Effector memory CD4-positive, alpha-beta T cell (primary cell): ENCODE measurements around the gene SMPD1.

Source experiments
- DNase-seq, 3 donors: peaks; one replicate each; pipeline ENCODE4 v3.0.0-alpha.2; 2020
- H3K27ac ChIP-seq: 2 replicates; pipeline ENCODE4 v1.7.0; 2013; ENCODE audit warnings: mild to moderate bottlenecking, low read length, moderate library complexity; ENCODE audit not compliant: insufficient read depth, poor library complexity, severe bottlenecking
- H3K27me3 ChIP-seq: replicated peaks from 2 replicates; pipeline ENCODE4 v1.7.0; 2013; ENCODE audit warnings: mild to moderate bottlenecking, low read length; ENCODE audit not compliant: insufficient read depth, control insufficient read depth, poor library complexity, severe bottlenecking
- H3K36me3 ChIP-seq: 2 replicates; pipeline ENCODE4 v1.7.0; 2013; ENCODE audit warnings: mild to moderate bottlenecking, low read length, moderate library complexity; ENCODE audit not compliant: control insufficient read depth, insufficient read depth
- H3K4me1 ChIP-seq: 2 replicates; pipeline ENCODE4 v1.7.0; 2013; ENCODE audit warnings: low read length, mild to moderate bottlenecking; ENCODE audit not compliant: control insufficient read depth, insufficient read depth, poor library complexity, severe bottlenecking
- H3K4me3 ChIP-seq: 2 replicates; pipeline ENCODE4 v1.7.0; 2013; ENCODE audit warnings: low read length, low read depth, mild to moderate bottlenecking; ENCODE audit not compliant: insufficient read depth, poor library complexity, severe bottlenecking
- H3K9me3 ChIP-seq: 2 replicates; pipeline ENCODE4 v1.7.0; 2013; ENCODE audit warnings: mild to moderate bottlenecking, low read length, moderate library complexity; ENCODE audit not compliant: control insufficient read depth

SMPD1 gene

GRCh38 chr11:6360183-6360582, 30.1 kb upstream of the SMPD1 start:
- no peaks in the 10 kb centered on the region for H3K4me1 ChIP-seq
- no peak overlapping the region for H3K27ac ChIP-seq
- H3K36me3 ChIP-seq = no peaks in the 10 kb centered on the region
- H3K4me3 ChIP-seq = no peak overlapping the region
- no peaks in the 10 kb centered on the region for H3K9me3 ChIP-seq
- DNase-seq = no peak
- no peaks in the 10 kb centered on the region for H3K27me3 ChIP-seq

GRCh38 chr11:6362185-6362872, 27.9 kb upstream of the SMPD1 start:
- Histone ChIP-seq H3K27ac (no peak overlapping the region), H3K9me3 (no peaks in the 10 kb centered on the region), H3K4me1 (no peaks in the 10 kb centered on the region), H3K27me3 (no peaks in the 10 kb centered on the region), H3K36me3 (no peaks in the 10 kb centered on the region), H3K4me3 (no peak overlapping the region)
- no peak for DNase-seq

GRCh38 chr11:6362873-6363678, 27.2 kb upstream of the SMPD1 start:
- no peaks in the 10 kb centered on the region for H3K4me1 ChIP-seq
- H3K4me3 ChIP-seq = no peak overlapping the region
- DNase-seq = peak; percentile 13 to 38 (median 23)
- H3K27ac ChIP-seq = no peak overlapping the region
- H3K9me3 ChIP-seq = no peaks in the 10 kb centered on the region
- H3K27me3 ChIP-seq = no peaks in the 10 kb centered on the region
- no peaks in the 10 kb centered on the region for H3K36me3 ChIP-seq

- Histone ChIP-seq H3K27me3 (no peaks in the 10 kb centered on the region), H3K36me3 (no peaks in the 10 kb centered on the region), H3K4me1 (no peaks in the 10 kb centered on the region), H3K27ac (no peak overlapping the region), H3K4me3 (no peak overlapping the region), H3K9me3 (no peaks in the 10 kb centered on the region)
- no peak for DNase-seq
These were observed 24.6 kb upstream of the SMPD1 start for GRCh38 chr11:6365659-6366058.

GRCh38 chr11:6371825-6372224, 18.4 kb upstream of the SMPD1 start:
- no peak for DNase-seq
- no peak overlapping the region for H3K4me3 ChIP-seq
- H3K9me3 ChIP-seq = no peaks in the 10 kb centered on the region
- no peaks in the 10 kb centered on the region for H3K36me3 ChIP-seq
- no peak overlapping the region for H3K27ac ChIP-seq
- H3K4me1 ChIP-seq = no peaks in the 10 kb centered on the region
- H3K27me3 ChIP-seq = no peaks in the 10 kb centered on the region

- no peaks in the 10 kb centered on the region for H3K27me3 ChIP-seq
- DNase-seq = no peak
- no peak overlapping the region for H3K4me3 ChIP-seq
- peak overlapping the region; percentile 4 for H3K27ac ChIP-seq
- no peaks in the 10 kb centered on the region for H3K9me3 ChIP-seq
- H3K36me3 ChIP-seq = no peaks in the 10 kb centered on the region
- H3K4me1 ChIP-seq = peaks cover 14% of the 10 kb centered on the region
These were observed 12.2 kb upstream of the SMPD1 start for GRCh38 chr11:6377902-6378639.

GRCh38 chr11:6378640-6378989, 11.7 kb upstream of the SMPD1 start:
- peaks cover 14% of the 10 kb centered on the region for H3K4me1 ChIP-seq
- no peaks in the 10 kb centered on the region for H3K36me3 ChIP-seq
- peak overlapping the region; percentile 4 for H3K27ac ChIP-seq
- H3K4me3 ChIP-seq = no peak overlapping the region
- no peak for DNase-seq
- H3K9me3 ChIP-seq = no peaks in the 10 kb centered on the region
- H3K27me3 ChIP-seq = no peaks in the 10 kb centered on the region

- Histone ChIP-seq H3K27ac (no peak overlapping the region), H3K4me1 (peaks cover 10% of the 10 kb centered on the region), H3K9me3 (no peaks in the 10 kb centered on the region), H3K36me3 (no peaks in the 10 kb centered on the region), H3K27me3 (no peaks in the 10 kb centered on the region), H3K4me3 (no peak overlapping the region)
- no peak for DNase-seq
These were observed 5.1 kb upstream of the SMPD1 start for GRCh38 chr11:6385046-6385777.

- H3K4me1 ChIP-seq = peaks cover 28% of the 10 kb centered on the region
- H3K4me3 ChIP-seq = no peak overlapping the region
- H3K36me3 ChIP-seq = no peaks in the 10 kb centered on the region
- H3K27ac ChIP-seq = no peak overlapping the region
- H3K27me3 ChIP-seq = no peaks in the 10 kb centered on the region
- H3K9me3 ChIP-seq = no peaks in the 10 kb centered on the region
- DNase-seq = no peak
These were observed 2.3 kb upstream of the SMPD1 start for GRCh38 chr11:6387811-6388599.
